Activated B cell treated with CpG ODN at 0.5 μM for 24 hours (primary cell): Measurements from ENCODE around the gene PRTG. TPM values are rescaled to one million over a fixed set of nuclear protein-coding genes. Genes with fewer than 3 reads are reported as not detected.
"Not testable (repeated sequence)": the region's sequence is repeated elsewhere in the genome, so short reads cannot be mapped to it uniquely, and the experiment has no call there.

ENCODE experiments used
- ATAC-seq: fragments of 200-7000 bp; cut with Tn5 transposase; one replicate; pipeline ENCODE4 v1.10.0; 2021; ENCODE audit warnings: low read depth, mild to moderate bottlenecking, moderate library complexity
- CTCF ChIA-PET: fragments of 350-600 bp; sonication (Branson Sonifier 250); formaldehyde crosslinking; loops from one replicate; lab custom pipeline; 2021; ENCODE audit warnings: antibody characterized with exemption; lab: Charles Lee
- POLR2A ChIA-PET: fragments of 350-600 bp; sonication (Branson Sonifier 250); formaldehyde crosslinking; loops from one replicate; lab custom pipeline; 2021; ENCODE audit warnings: antibody characterized with exemption; lab: Charles Lee
- DNase-seq: peaks from one replicate; pipeline ENCODE4 v3.0.0; 2022
- H3K27ac Mint-ChIP-seq: one replicate; pipeline ENCODE4 v1.8.0; 2020; ENCODE audit warnings: mixed read lengths
- H3K27me3 Mint-ChIP-seq: one replicate; pipeline ENCODE4 v1.8.0; 2021; ENCODE audit warnings: mixed read lengths
- H3K36me3 Mint-ChIP-seq: one replicate; pipeline ENCODE4 v1.8.0; 2021; ENCODE audit warnings: low read depth, mixed read lengths
- H3K4me1 Mint-ChIP-seq: one replicate; pipeline ENCODE4 v1.8.0; 2021; ENCODE audit warnings: mixed read lengths
- H3K4me3 Mint-ChIP-seq: one replicate; pipeline ENCODE4 v1.8.0; 2020; ENCODE audit warnings: mild to moderate bottlenecking, mixed read lengths
- H3K9me3 Mint-ChIP-seq: one replicate; pipeline ENCODE4 v1.8.0; 2020; ENCODE audit warnings: mixed read lengths
- intact Hi-C: fragments of 100-400 bp; cut with micrococcal nuclease; formaldehyde crosslinking; loops from one replicate; pipeline ENCODE4 v1.15.1; 2024
- total RNA-seq: library from RNA; stranded (reverse); gene quantifications from 2 replicates; pipeline ENCODE4 v1.2.3, GENCODE V29; 2022
- TF ChIP-seq, protein P1 (sequence below): fragments of 200-600 bp; IDR thresholded peaks from one replicate; pipeline ENCODE4 v1.8.0; 2022; ENCODE audit warnings: antibody characterized with exemption, mild to moderate bottlenecking

The PRTG gene
- total RNA-seq, 1 donor from 2014 or later: not detected

DNA sequence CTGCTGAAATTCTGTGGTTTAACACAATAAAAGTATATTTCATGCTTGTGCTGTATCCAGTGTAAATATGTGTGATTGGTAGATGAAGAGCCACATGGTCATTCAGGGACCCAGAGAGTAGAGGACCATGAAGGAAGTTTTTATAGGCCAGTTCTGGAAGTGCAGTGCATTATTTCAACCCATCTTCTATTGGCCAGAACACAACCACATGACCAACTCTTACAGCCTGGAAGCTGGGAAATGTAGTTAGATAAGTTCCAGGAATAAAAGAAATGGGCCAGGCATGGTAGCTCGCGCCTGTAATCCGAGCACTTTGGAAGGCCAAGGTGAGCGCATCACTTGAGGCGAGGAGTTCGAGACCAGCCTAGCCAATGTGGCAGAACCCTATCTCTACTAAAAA lies 21.4 kb upstream of the PRTG start:
- no peak for ATAC-seq
- no peaks in the 10 kb centered on the region for H3K27me3 Mint-ChIP-seq
- intact Hi-C loops: no loop called here
- DNase-seq: no peak
- H3K27ac Mint-ChIP-seq: no peak overlapping the region
- H3K36me3 Mint-ChIP-seq: no peaks in the 10 kb centered on the region
- H3K4me3 Mint-ChIP-seq: no peak overlapping the region
- POLR2A ChIA-PET: no interaction called here
- no peaks in the 10 kb centered on the region for H3K4me1 Mint-ChIP-seq
- CTCF ChIA-PET: no interaction called here
- no peaks in the 10 kb centered on the region for H3K9me3 Mint-ChIP-seq
- TF ChIP-seq, protein P1, sequence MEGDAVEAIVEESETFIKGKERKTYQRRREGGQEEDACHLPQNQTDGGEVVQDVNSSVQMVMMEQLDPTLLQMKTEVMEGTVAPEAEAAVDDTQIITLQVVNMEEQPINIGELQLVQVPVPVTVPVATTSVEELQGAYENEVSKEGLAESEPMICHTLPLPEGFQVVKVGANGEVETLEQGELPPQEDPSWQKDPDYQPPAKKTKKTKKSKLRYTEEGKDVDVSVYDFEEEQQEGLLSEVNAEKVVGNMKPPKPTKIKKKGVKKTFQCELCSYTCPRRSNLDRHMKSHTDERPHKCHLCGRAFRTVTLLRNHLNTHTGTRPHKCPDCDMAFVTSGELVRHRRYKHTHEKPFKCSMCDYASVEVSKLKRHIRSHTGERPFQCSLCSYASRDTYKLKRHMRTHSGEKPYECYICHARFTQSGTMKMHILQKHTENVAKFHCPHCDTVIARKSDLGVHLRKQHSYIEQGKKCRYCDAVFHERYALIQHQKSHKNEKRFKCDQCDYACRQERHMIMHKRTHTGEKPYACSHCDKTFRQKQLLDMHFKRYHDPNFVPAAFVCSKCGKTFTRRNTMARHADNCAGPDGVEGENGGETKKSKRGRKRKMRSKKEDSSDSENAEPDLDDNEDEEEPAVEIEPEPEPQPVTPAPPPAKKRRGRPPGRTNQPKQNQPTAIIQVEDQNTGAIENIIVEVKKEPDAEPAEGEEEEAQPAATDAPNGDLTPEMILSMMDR: no peak

- ChIA-PET POLR2A (no interaction called here), CTCF (no interaction called here)
- H3K27me3 Mint-ChIP-seq: no peaks in the 10 kb centered on the region
- intact Hi-C loops: no loop called here
- no peak for DNase-seq
- TF ChIP-seq, protein P1: no peak
- no peak overlapping the region for H3K4me3 Mint-ChIP-seq
- no peak for ATAC-seq
- no peaks in the 10 kb centered on the region for H3K36me3 Mint-ChIP-seq
- H3K9me3 Mint-ChIP-seq: no peaks in the 10 kb centered on the region
- no peak overlapping the region for H3K27ac Mint-ChIP-seq
- H3K4me1 Mint-ChIP-seq: no peaks in the 10 kb centered on the region
These were observed 15.6 kb upstream of the PRTG start for GRCh38 chr15:55758580-55758986.

DNA sequence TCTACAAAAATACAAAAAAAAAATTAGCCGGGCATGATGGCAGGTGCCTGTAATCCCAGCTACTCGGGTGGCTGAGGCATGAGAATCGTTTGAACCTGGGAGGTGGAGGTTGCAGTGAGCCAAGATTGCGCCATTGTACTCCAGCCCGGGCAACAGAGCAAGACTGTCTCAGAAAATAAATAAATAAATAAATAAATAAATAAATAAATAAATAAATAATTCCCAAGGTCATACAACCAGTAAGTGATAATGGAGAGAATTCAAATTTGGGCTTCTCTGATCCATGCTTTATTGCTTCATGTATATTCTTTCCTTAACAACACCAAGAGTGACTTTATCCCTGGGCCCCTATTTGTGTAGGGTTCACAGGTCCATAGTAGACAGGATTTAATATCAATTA lies 10.5 kb upstream of the PRTG start:
- DNase-seq, H3K27ac Mint-ChIP-seq, intact Hi-C loops, ATAC-seq, H3K9me3 Mint-ChIP-seq, H3K27me3 Mint-ChIP-seq, CTCF ChIA-PET, H3K4me3 Mint-ChIP-seq, H3K36me3 Mint-ChIP-seq, H3K4me1 Mint-ChIP-seq, POLR2A ChIA-PET: not testable (repeated sequence)

DNA sequence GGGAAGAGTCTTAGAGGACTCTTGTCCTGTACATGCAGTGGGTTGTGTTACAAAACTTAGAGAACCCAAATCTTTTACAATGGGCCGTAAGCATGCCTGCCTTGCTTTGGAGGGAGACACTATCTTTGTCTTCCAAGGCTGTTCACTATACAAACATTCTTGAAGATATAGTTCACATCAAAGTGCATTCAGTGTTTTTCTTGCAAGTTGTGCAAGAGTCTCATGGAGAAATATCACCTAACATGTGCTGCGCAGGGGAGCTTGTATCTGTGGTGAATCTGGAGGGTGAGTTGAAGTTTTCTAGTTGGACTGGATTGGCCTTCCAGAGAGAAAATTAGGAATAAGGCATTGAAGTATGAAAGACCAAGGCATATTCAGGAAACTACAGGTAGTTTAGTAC lies 7.8 kb upstream of the PRTG start:
- H3K9me3 Mint-ChIP-seq: no peaks in the 10 kb centered on the region
- no peaks in the 10 kb centered on the region for H3K36me3 Mint-ChIP-seq
- H3K27me3 Mint-ChIP-seq: peaks cover 2% of the 10 kb centered on the region
- TF ChIP-seq, protein P1: no peak
- intact Hi-C loops: no loop called here
- no peak overlapping the region for H3K4me3 Mint-ChIP-seq
- DNase-seq: no peak
- ChIA-PET POLR2A (no interaction called here), CTCF (no interaction called here)
- ATAC-seq: no peak
- H3K27ac Mint-ChIP-seq: no peak overlapping the region
- no peaks in the 10 kb centered on the region for H3K4me1 Mint-ChIP-seq

GRCh38 chr15:55743729-55744655 lies 1.0 kb upstream of the PRTG start:
- DNase-seq (no peak), ATAC-seq (no peak)
- intact Hi-C loops: loop anchor here (10.0 kb wide), 1 partner anchor 89 kb away; no protein-coding TSS in a partner anchor
- Mint-ChIP-seq H3K4me3 (peak overlapping the region; percentile 25), H3K27ac (no peak overlapping the region), H3K4me1 (peaks cover 4% of the 10 kb centered on the region), H3K9me3 (no peaks in the 10 kb centered on the region), H3K36me3 (no peaks in the 10 kb centered on the region), H3K27me3 (peaks cover 23% of the 10 kb centered on the region)
- ChIA-PET POLR2A (no interaction called here), CTCF (no interaction called here)
- TF ChIP-seq, protein P1: no peak
